Mononuclear cell (primary cell): Measurements from ENCODE around the gene ACTN4. TPM values are rescaled to one million over a fixed set of nuclear protein-coding genes. Genes with fewer than 3 reads are reported as not detected.

Experiments used
- H3K27me3 ChIP-seq: 2 replicates; pipeline ENCODE4 v1.6.0; 2011; ENCODE audit warnings: low read length, control low read depth; ENCODE audit not compliant: insufficient read depth
- H3K4me1 ChIP-seq: 2 replicates; pipeline ENCODE4 v1.5.1; 2011; ENCODE audit warnings: mild to moderate bottlenecking, low read length, control low read depth; ENCODE audit not compliant: insufficient read depth
- H3K4me3 ChIP-seq: 2 replicates; pipeline ENCODE4 v1.5.1; 2011; ENCODE audit warnings: mild to moderate bottlenecking, low read length, moderate library complexity
- H3K9me3 ChIP-seq: 2 replicates; pipeline ENCODE4 v1.5.1; 2011; ENCODE audit warnings: low read depth, mild to moderate bottlenecking, control low read depth, low read length
- total RNA-seq: library from RNA; depleted of rRNA; stranded (reverse); fragments of >200 nt; gene quantifications from one replicate; pipeline ENCODE4 v1.2.3, GENCODE V29; 2012

Gene ACTN4
- total RNA-seq, 1 donor, result 59.0 TPM

GRCh38 chr19:38721979-38722773 is 74.7 kb downstream of the ACTN4 start:
- H3K4me3 ChIP-seq, result no peak overlapping the region
- no peaks in the 10 kb centered on the region for H3K27me3 ChIP-seq
- H3K9me3 ChIP-seq, result no peaks in the 10 kb centered on the region
- H3K4me1 ChIP-seq, result no peaks in the 10 kb centered on the region

GRCh38 chr19:38722947-38723605 is 75.6 kb downstream of the ACTN4 start:
- Histone ChIP-seq H3K9me3 (no peaks in the 10 kb centered on the region), H3K4me1 (no peaks in the 10 kb centered on the region), H3K4me3 (no peak overlapping the region), H3K27me3 (no peaks in the 10 kb centered on the region)

GRCh38 chr19:38723606-38723965 is 76.1 kb downstream of the ACTN4 start:
- H3K27me3 ChIP-seq, result no peaks in the 10 kb centered on the region
- H3K4me1 ChIP-seq, result no peaks in the 10 kb centered on the region
- H3K4me3 ChIP-seq, result no peak overlapping the region

GRCh38 chr19:38723990-38724854 is 76.8 kb downstream of the ACTN4 start:
- Histone ChIP-seq H3K4me1 (no peaks in the 10 kb centered on the region), H3K27me3 (no peaks in the 10 kb centered on the region), H3K4me3 (no peak overlapping the region), H3K9me3 (no peaks in the 10 kb centered on the region)

More at GRCh38 chr19:38723606-38723965, 76.1 kb downstream of the ACTN4 start:
- H3K9me3 ChIP-seq, result no peaks in the 10 kb centered on the region

GRCh38 chr19:38725469-38726283 is 78.2 kb downstream of the ACTN4 start:
- H3K4me1 ChIP-seq, result no peaks in the 10 kb centered on the region
- no peak overlapping the region for H3K4me3 ChIP-seq
- H3K9me3 ChIP-seq, result no peaks in the 10 kb centered on the region
- H3K27me3 ChIP-seq, result no peaks in the 10 kb centered on the region

- Histone ChIP-seq H3K4me1 (no peaks in the 10 kb centered on the region), H3K27me3 (no peaks in the 10 kb centered on the region), H3K4me3 (no peak overlapping the region)
Measured at GRCh38 chr19:38726284-38726673, 78.8 kb downstream of the ACTN4 start.

GRCh38 chr19:38726761-38727301 is 79.4 kb downstream of the ACTN4 start:
- H3K4me1 ChIP-seq, result no peaks in the 10 kb centered on the region
- H3K4me3 ChIP-seq, result no peak overlapping the region
- H3K9me3 ChIP-seq, result no peaks in the 10 kb centered on the region
- no peaks in the 10 kb centered on the region for H3K27me3 ChIP-seq

More at GRCh38 chr19:38726284-38726673, 78.8 kb downstream of the ACTN4 start:
- H3K9me3 ChIP-seq, result no peaks in the 10 kb centered on the region

GRCh38 chr19:38727306-38727867 is 79.9 kb downstream of the ACTN4 start:
- no peaks in the 10 kb centered on the region for H3K4me1 ChIP-seq

GRCh38 chr19:38727868-38728660 is 80.6 kb downstream of the ACTN4 start:
- no peak overlapping the region for H3K4me3 ChIP-seq
- H3K27me3 ChIP-seq, result no peaks in the 10 kb centered on the region
- H3K9me3 ChIP-seq, result no peaks in the 10 kb centered on the region
- no peaks in the 10 kb centered on the region for H3K4me1 ChIP-seq

More at GRCh38 chr19:38727306-38727867, 79.9 kb downstream of the ACTN4 start:
- H3K27me3 ChIP-seq, result no peaks in the 10 kb centered on the region
- no peak overlapping the region for H3K4me3 ChIP-seq
- no peaks in the 10 kb centered on the region for H3K9me3 ChIP-seq

- Histone ChIP-seq H3K4me1 (peaks cover 7% of the 10 kb centered on the region), H3K9me3 (no peaks in the 10 kb centered on the region), H3K4me3 (no peak overlapping the region), H3K27me3 (no peaks in the 10 kb centered on the region)
Measured at GRCh38 chr19:38728752-38729541, 81.5 kb downstream of the ACTN4 start.

GRCh38 chr19:38729653-38730469 is 82.4 kb downstream of the ACTN4 start:
- H3K4me3 ChIP-seq, result no peak overlapping the region
- peaks cover 16% of the 10 kb centered on the region for H3K4me1 ChIP-seq
- H3K9me3 ChIP-seq, result no peaks in the 10 kb centered on the region
- no peaks in the 10 kb centered on the region for H3K27me3 ChIP-seq

GRCh38 chr19:38730470-38730730 is 83.0 kb downstream of the ACTN4 start:
- H3K4me1 ChIP-seq, result peaks cover 21% of the 10 kb centered on the region
- no peaks in the 10 kb centered on the region for H3K27me3 ChIP-seq

More at GRCh38 chr19:38730470-38730730, 83.0 kb downstream of the ACTN4 start:
- H3K4me3 ChIP-seq, result no peak overlapping the region
- no peaks in the 10 kb centered on the region for H3K9me3 ChIP-seq
